Measurements from ENCODE around the gene CLIP3. TPM values are rescaled to one million over a fixed set of nuclear protein-coding genes. Genes with fewer than 3 reads are reported as not detected.

The CLIP3 gene
- total RNA-seq, 2 donors from 2014 or later = 3.3 to 4.9 TPM

- no peak for DNase-seq
- Histone ChIP-seq H3K36me3 (replicated peaks in 1 of 2; ENCODE audit: insufficient read depth in 1 of 2, low read depth in 2 of 2) (no peaks in the 10 kb centered on the region), H3K27ac (no peak overlapping the region), H3K9me3 (no peaks in the 10 kb centered on the region), H3K27me3 (no peaks in the 10 kb centered on the region), H3K4me3 (no peak overlapping the region), H3K4me1 (peaks cover 4% of the 10 kb centered on the region)
- no peak for TF ChIP-seq CTCF (IDR thresholded peaks at IDR 0.05)
- no peak for TF ChIP-seq POLR2A (IDR thresholded peaks at IDR 0.05)
- intact Hi-C loops (cut with DNase I) = no loop called here
- no peak for ATAC-seq
- 84 to 87% methylated on average over 4 of the region's 4 CpGs for WGBS, 2 donors
Observed at GRCh38 chr19:36049080-36049698, 16.5 kb upstream of the CLIP3 start.

DNA sequence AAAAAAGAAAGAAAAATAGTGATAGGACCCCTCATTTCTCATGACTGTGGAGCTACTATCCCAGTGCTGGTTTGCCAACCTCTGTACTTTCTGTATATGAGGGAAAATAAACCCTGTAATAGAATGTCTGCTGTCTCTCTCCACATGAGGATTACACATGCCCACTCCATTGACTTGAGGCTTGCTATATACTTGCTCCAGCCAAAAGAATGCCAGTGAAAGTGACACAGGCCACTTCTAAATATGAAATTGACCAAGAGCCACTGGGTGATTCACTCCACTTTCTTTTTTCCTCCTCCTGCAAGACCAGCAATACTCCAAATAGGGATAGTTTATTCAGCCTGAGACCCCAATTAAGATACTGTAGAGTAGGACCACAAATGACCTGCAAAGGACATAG is 15.2 kb upstream of the CLIP3 start:
- TF ChIP-seq CTCF (IDR thresholded peaks at IDR 0.05) (no peak), POLR2A (IDR thresholded peaks at IDR 0.05) (no peak)
- Histone ChIP-seq H3K4me1 (peaks cover 2% of the 10 kb centered on the region), H3K4me3 (no peak overlapping the region), H3K27ac (no peak overlapping the region), H3K27me3 (no peaks in the 10 kb centered on the region), H3K9me3 (no peaks in the 10 kb centered on the region), H3K36me3 (replicated peaks in 1 of 2; ENCODE audit: insufficient read depth in 1 of 2, low read depth in 2 of 2) (no peaks in the 10 kb centered on the region)
- intact Hi-C loops (cut with DNase I) = no loop called here
- DNase-seq (no peak), ATAC-seq (no peak)

- no peaks in the 10 kb centered on the region for H3K27me3 ChIP-seq
- WGBS, 2 donors = 82 to 94% methylated on average over 5 of the region's 5 CpGs
- TF ChIP-seq CTCF (IDR thresholded peaks at IDR 0.05) (no peak), POLR2A (IDR thresholded peaks at IDR 0.05) (no peak)
- H3K4me1 ChIP-seq = no peaks in the 10 kb centered on the region
- DNase-seq (no peak), ATAC-seq (no peak)
- no peaks in the 10 kb centered on the region for H3K9me3 ChIP-seq
- intact Hi-C loops (cut with DNase I) = no loop called here
- H3K36me3 ChIP-seq (replicated peaks in 1 of 2; ENCODE audit: insufficient read depth in 1 of 2, low read depth in 2 of 2) = no peaks in the 10 kb centered on the region
- H3K4me3 ChIP-seq = no peak overlapping the region
- H3K27ac ChIP-seq = no peak overlapping the region
Observed at GRCh38 chr19:36046443-36047050, 13.9 kb upstream of the CLIP3 start.

GRCh38 chr19:36043952-36044351 is 11.3 kb upstream of the CLIP3 start:
- no peak overlapping the region for H3K27ac ChIP-seq

More at GRCh38 chr19:36043952-36044351, 11.3 kb upstream of the CLIP3 start:
- WGBS, 2 donors = 88 to 95% methylated on average over 2 of the region's 2 CpGs
- H3K9me3 ChIP-seq = no peaks in the 10 kb centered on the region
- TF ChIP-seq POLR2A (IDR thresholded peaks at IDR 0.05) = no peak
- no peak for TF ChIP-seq CTCF (IDR thresholded peaks at IDR 0.05)
- no peaks in the 10 kb centered on the region for H3K36me3 ChIP-seq (replicated peaks in 1 of 2; ENCODE audit: insufficient read depth in 1 of 2, low read depth in 2 of 2)
- ATAC-seq = no peak
- no peak for DNase-seq
- no peaks in the 10 kb centered on the region for H3K27me3 ChIP-seq
- no peaks in the 10 kb centered on the region for H3K4me1 ChIP-seq
- intact Hi-C loops (cut with DNase I) = no loop called here
- no peak overlapping the region for H3K4me3 ChIP-seq
